GM23248 (cell line): Measurements from ENCODE around the gene PANX1.

Source experiments
- EZH2 ChIP-seq: fragments of 200-600 bp; sonication (generic); IDR thresholded peaks from 2 replicates; pipeline ENCODE4 v1.6.1; 2018; ENCODE audit warnings: antibody characterized with exemption, mild to moderate bottlenecking; ENCODE audit not compliant: insufficient read depth, poor library complexity, severe bottlenecking
- EZH2phosphoT487 ChIP-seq: fragments of 200-600 bp; sonication (generic); IDR thresholded peaks from 2 replicates; pipeline ENCODE4 v1.6.1; 2018; ENCODE audit warnings: antibody characterized with exemption, moderate library complexity, mild to moderate bottlenecking, low read depth; ENCODE audit not compliant: insufficient read depth

- TF ChIP-seq EZH2phosphoT487: no peak
- TF ChIP-seq EZH2: no peak
Observed at GRCh38 chr11:94104734-94105133, 23.9 kb upstream of the PANX1 start.
